H9 (cell line): ENCODE results near the gene CD46. TPM values are rescaled to one million over a fixed set of nuclear protein-coding genes. Genes with fewer than 3 reads are reported as not detected.

Source experiments
- DNase-seq: peaks from one replicate; pipeline ENCODE4 v3.0.0-alpha.2; 2017
- H2AFZ ChIP-seq: one replicate; pipeline ENCODE4 v1.6.1; 2013; ENCODE audit warnings: mild to moderate bottlenecking, low read length, control low read depth, moderate library complexity
- H2AK5ac ChIP-seq: 2 replicates; pipeline ENCODE4 v1.6.1; 2013; ENCODE audit warnings: low read length, control low read depth, mixed read lengths; ENCODE audit not compliant: insufficient read length
- H2BK120ac ChIP-seq: one replicate; pipeline ENCODE4 v1.6.1; 2013; ENCODE audit warnings: low read depth, mild to moderate bottlenecking, low read length, control low read depth, inconsistent platforms; ENCODE audit not compliant: poor library complexity, severe bottlenecking
- H2BK12ac ChIP-seq: 2 replicates; pipeline ENCODE4 v1.6.1; 2013; ENCODE audit warnings: low read length, control low read depth, mixed read lengths, low read depth; ENCODE audit not compliant: insufficient read length
- H2BK15ac ChIP-seq: 2 replicates; pipeline ENCODE4 v1.6.1; 2013; ENCODE audit warnings: low read depth, low read length, control low read depth
- H2BK20ac ChIP-seq: one replicate; pipeline ENCODE4 v1.6.1; 2013; ENCODE audit warnings: low read depth, mild to moderate bottlenecking, low read length, control low read depth, inconsistent platforms; ENCODE audit not compliant: poor library complexity, severe bottlenecking
- H2BK5ac ChIP-seq: 2 replicates; pipeline ENCODE4 v1.6.1; 2013; ENCODE audit warnings: low read length, control low read depth, mixed read lengths; ENCODE audit not compliant: insufficient read length
- H3K14ac ChIP-seq: 2 replicates; pipeline ENCODE4 v1.6.1; 2013; ENCODE audit warnings: low read length, control low read depth; ENCODE audit not compliant: insufficient read depth
- H3K18ac ChIP-seq: 2 replicates; pipeline ENCODE4 v1.6.1; 2013; ENCODE audit warnings: low read depth, mild to moderate bottlenecking, mixed read lengths, low read length, control low read depth; ENCODE audit not compliant: insufficient read length
- H3K23ac ChIP-seq: 2 replicates; pipeline ENCODE4 v1.6.1; 2013; ENCODE audit warnings: low read length, control low read depth, mixed read lengths, low read depth; ENCODE audit not compliant: insufficient read length
- H3K23me2 ChIP-seq: 2 replicates; pipeline ENCODE4 v1.6.1; 2013; ENCODE audit warnings: low read depth, mild to moderate bottlenecking, mixed read lengths, low read length, control low read depth; ENCODE audit not compliant: insufficient read length, poor library complexity, severe bottlenecking
- H3K27ac ChIP-seq: 2 replicates; pipeline ENCODE4 v1.5.1; 2013; ENCODE audit warnings: low read length, control low read depth, mixed read lengths, low read depth; ENCODE audit not compliant: insufficient read length
- H3K27me3 ChIP-seq: 2 replicates; pipeline ENCODE4 v1.6.1; 2013; ENCODE audit warnings: low read length, control low read depth, inconsistent platforms; ENCODE audit not compliant: insufficient read depth
- H3K4ac ChIP-seq: 2 replicates; pipeline ENCODE4 v1.6.1; 2013; ENCODE audit warnings: low read depth, mild to moderate bottlenecking, control low read depth, inconsistent platforms, low read length, moderate library complexity
- H3K4me1 ChIP-seq: 2 replicates; pipeline ENCODE4 v1.6.1; 2013; ENCODE audit warnings: low read length, control low read depth, inconsistent platforms; ENCODE audit not compliant: insufficient read depth
- H3K4me2 ChIP-seq: 2 replicates; pipeline ENCODE4 v1.6.1; 2013; ENCODE audit warnings: low read length, control low read depth, mixed read lengths; ENCODE audit not compliant: insufficient read length, insufficient read depth
- H3K56ac ChIP-seq: 2 replicates; pipeline ENCODE4 v1.6.1; 2013; ENCODE audit warnings: low read depth, mild to moderate bottlenecking, mixed read lengths, low read length, control low read depth; ENCODE audit not compliant: insufficient read length
- H3K79me1 ChIP-seq: 2 replicates; pipeline ENCODE4 v1.6.1; 2013; ENCODE audit warnings: low read depth, mild to moderate bottlenecking, moderate library complexity, low read length, control low read depth, inconsistent platforms; ENCODE audit not compliant: insufficient read depth, poor library complexity, severe bottlenecking
- H3K79me2 ChIP-seq: 2 replicates; pipeline ENCODE4 v1.6.1; 2013; ENCODE audit warnings: low read length, control low read depth, inconsistent platforms; ENCODE audit not compliant: insufficient read depth
- H3K9ac ChIP-seq: 2 replicates; pipeline ENCODE4 v1.6.1; 2013; ENCODE audit warnings: low read length, control low read depth, mixed read lengths; ENCODE audit not compliant: insufficient read length; ENCODE audit errors: extremely low read depth
- H3K9me3 ChIP-seq: one replicate; pipeline ENCODE4 v1.6.1; 2013; ENCODE audit warnings: low read depth, low read length, inconsistent platforms; ENCODE audit not compliant: control insufficient read depth
- H3T11ph ChIP-seq: one replicate; pipeline ENCODE4 v1.6.1; 2013; ENCODE audit warnings: mild to moderate bottlenecking, low read length, control low read depth, inconsistent platforms
- H4K20me1 ChIP-seq: one replicate; pipeline ENCODE4 v1.6.1; 2013; ENCODE audit not compliant: control insufficient read depth, insufficient read length, insufficient read depth
- H4K5ac ChIP-seq: 2 replicates; pipeline ENCODE4 v1.6.1; 2013; ENCODE audit warnings: low read depth, mild to moderate bottlenecking, mixed read lengths, low read length, control low read depth; ENCODE audit not compliant: insufficient read length
- H4K8ac ChIP-seq: replicated peaks from 2 replicates; pipeline ENCODE4 v1.6.1; 2013; ENCODE audit warnings: low read length, control low read depth, mixed read lengths, low read depth; ENCODE audit not compliant: insufficient read length
- H4K91ac ChIP-seq: 2 replicates; pipeline ENCODE4 v1.6.1; 2013; ENCODE audit warnings: low read depth, mild to moderate bottlenecking, moderate library complexity, mixed read lengths, low read length, control low read depth; ENCODE audit not compliant: insufficient read length
- H3K27ac Mint-ChIP-seq, 3 experiments: 2 replicates in 2 of 3; 3 replicates in 1 of 3; pipeline ENCODE4 v1.8.0; 2020 to 2021; ENCODE audit warnings: mixed read lengths in 3 of 3, mild to moderate bottlenecking in 1 of 3, moderate library complexity in 1 of 3
- H3K27me3 Mint-ChIP-seq: 2 replicates; pipeline ENCODE4 v1.8.0; 2021; ENCODE audit warnings: low read depth, mild to moderate bottlenecking, moderate library complexity, mixed read lengths
- H3K36me3 Mint-ChIP-seq, 3 experiments: 2 replicates in 2 of 3; 3 replicates in 1 of 3; pipeline ENCODE4 v1.8.0; 2020 to 2021; ENCODE audit warnings: low read depth in 3 of 3, mixed read lengths in 3 of 3; ENCODE audit not compliant: insufficient read depth in 1 of 3
- H3K4me1 Mint-ChIP-seq, 2 experiments: 2 replicates each; pipeline ENCODE4 v1.8.0; 2020; ENCODE audit warnings: mixed read lengths in 2 of 2
- H3K4me3 Mint-ChIP-seq, 2 experiments: 2 replicates in 1 of 2; 3 replicates in 1 of 2; pipeline ENCODE4 v1.8.0; 2020 to 2021; ENCODE audit warnings: mild to moderate bottlenecking in 2 of 2, mixed read lengths in 2 of 2, moderate library complexity in 1 of 2
- H3K9me3 Mint-ChIP-seq, 2 experiments: 2 replicates in 1 of 2; 3 replicates in 1 of 2; pipeline ENCODE4 v1.8.0; 2020; ENCODE audit warnings: mild to moderate bottlenecking in 2 of 2, mixed read lengths in 2 of 2, moderate library complexity in 1 of 2
- CTCF ChIP-seq: fragments of 200-600 bp; sonication (generic); conservative IDR thresholded peaks from 3 replicates; pipeline ENCODE4 v1.8.0; 2021; ENCODE audit warnings: antibody characterized with exemption, mild to moderate bottlenecking
- WGBS: extraction: QIAGEN DNeasy Blood & Tissue Kit; methylation state at CpG from one replicate; pipeline ENCODE4 v1.1.7; 2013; ENCODE audit warnings: missing lambda C conversion rate, low lambda C conversion rate, mixed read lengths; ENCODE audit not compliant: insufficient read length; ENCODE audit errors: extremely low coverage; 5-methylcytosine and 5-hydroxymethylcytosine counted together
- total RNA-seq: library from RNA; stranded (reverse); gene quantifications from 2 replicates; pipeline ENCODE4 v1.2.1, GENCODE V29; 2021

CD46 gene
- total RNA-seq, 1 experiment from 2014 or later: 89.2 TPM

- no peak overlapping the region for H3K23ac ChIP-seq
- H3K79me2 ChIP-seq: no peaks in the 10 kb centered on the region; the same call in 1 of the 2 replicates
- WGBS: no CpG with 5 or more reads among the region's 9 CpGs
- no peak overlapping the region for H2BK120ac ChIP-seq
- H4K5ac ChIP-seq: no peak overlapping the region
- no peaks in the 10 kb centered on the region for H4K20me1 ChIP-seq
- no peaks in the 10 kb centered on the region for H3K4me1 ChIP-seq
- H3K4me3 Mint-ChIP-seq: no peak overlapping the region
- no peak overlapping the region for H3K18ac ChIP-seq
- no peak overlapping the region for H3K27ac Mint-ChIP-seq
- no peak overlapping the region for H2BK20ac ChIP-seq
- no peaks in the 10 kb centered on the region for H3K4me1 Mint-ChIP-seq
- no peak overlapping the region for H2BK12ac ChIP-seq
- no peak overlapping the region for H4K8ac ChIP-seq
- no peak overlapping the region for H3K4me2 ChIP-seq
- no peak overlapping the region for H3K14ac ChIP-seq
- peaks cover 3 to 6% of the 10 kb centered on the region in 2 experiments; a peak in 3 of 5 replicates for H3K9me3 Mint-ChIP-seq
- H2BK5ac ChIP-seq: no peak overlapping the region
- no peaks in the 10 kb centered on the region for H3K9me3 ChIP-seq
- no peak overlapping the region for H3T11ph ChIP-seq
- H3K79me1 ChIP-seq: no peaks in the 10 kb centered on the region
- H3K27me3 Mint-ChIP-seq: no peaks in the 10 kb centered on the region
- no peak overlapping the region for H3K9ac ChIP-seq
- TF ChIP-seq CTCF: no peak
- no peak overlapping the region for H2AK5ac ChIP-seq
- no peaks in the 10 kb centered on the region for H3K23me2 ChIP-seq
- DNase-seq: no peak
- no peak overlapping the region for H2BK15ac ChIP-seq
- no peak overlapping the region for H4K91ac ChIP-seq
- H3K27ac ChIP-seq: no peak overlapping the region
- no peaks in the 10 kb centered on the region for H3K27me3 ChIP-seq
- H3K36me3 Mint-ChIP-seq: peaks cover 88 to 92% (median 91%) of the 10 kb centered on the region in 3 experiments
- H2AFZ ChIP-seq: no peak overlapping the region
- no peak overlapping the region for H3K4ac ChIP-seq
- no peak overlapping the region for H3K56ac ChIP-seq
These were observed 12.1 kb downstream of the CD46 start for GRCh38 chr1:207763972-207764371.
